ENCODE data around the gene RFLNA. TPM values are rescaled to one million over a fixed set of nuclear protein-coding genes. Genes with fewer than 3 reads are reported as not detected.
"Not testable (repeated sequence)": the region's sequence is repeated elsewhere in the genome, so short reads cannot be mapped to it uniquely, and the experiment has no call there.

RFLNA gene
- total RNA-seq, 1 donor from 2014 or later: 2.6 TPM

DNA sequence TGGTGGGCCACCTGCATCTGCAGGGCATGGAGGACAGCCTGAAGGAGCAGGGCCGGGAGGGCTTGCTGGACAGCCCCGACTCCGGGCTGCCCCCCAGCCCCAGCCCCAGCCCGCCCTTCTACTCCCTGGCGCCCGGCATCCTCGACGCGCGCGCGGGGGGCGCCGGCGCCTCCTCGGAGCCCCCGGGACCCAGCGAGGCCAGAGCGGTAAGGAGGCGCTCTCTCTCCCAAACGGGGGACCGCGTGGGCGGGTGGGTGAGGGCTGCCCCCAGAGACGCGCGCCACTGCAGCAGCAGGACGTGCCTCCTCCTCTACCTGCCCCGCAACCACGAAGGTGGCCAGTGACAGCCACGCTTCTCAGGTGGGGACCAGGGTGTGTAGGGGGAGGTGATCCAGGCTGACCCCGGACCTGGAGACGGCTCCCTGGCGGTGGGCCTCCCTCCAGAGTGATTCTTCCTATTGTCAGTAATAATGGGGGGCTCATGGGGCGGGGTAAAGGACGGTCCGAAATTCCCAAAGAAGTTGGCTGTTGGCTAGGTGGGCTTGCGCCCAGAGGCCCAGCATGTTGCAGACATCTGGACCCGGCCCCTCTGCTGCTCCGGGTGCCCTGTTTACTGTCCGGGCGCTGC lies 652 bp downstream of the RFLNA start:
- Histone ChIP-seq H3K4me3 (ENCODE audit: low read length in 3 of 3) (peak overlapping the region in 2 of 3 donors; percentile 57 to 73), H3K27me3 (ENCODE audit: control insufficient read depth in 3 of 3, insufficient read depth in 3 of 3, low read length in 3 of 3) (peaks cover 0 to 15% (median 4%) of the 10 kb centered on the region in 3 donors), H3K36me3 (ENCODE audit: control insufficient read depth in 3 of 3, insufficient read depth in 3 of 3, low read length in 3 of 3) (no peaks in the 10 kb centered on the region), H3K9ac (ENCODE audit: low read depth in 1 of 3, low read length in 3 of 3) (peak overlapping the region; percentile 14 to 65 (median 64)), H3K27ac (ENCODE audit: low read depth, low read length) (no peak overlapping the region), H3K9me3 (ENCODE audit: control insufficient read depth in 3 of 3, low read length in 3 of 3) (no peaks in the 10 kb centered on the region), H3K4me1 (ENCODE audit: control insufficient read depth in 3 of 3, insufficient read depth in 3 of 3, low read length in 3 of 3) (peaks cover 14 to 24% (median 22%) of the 10 kb centered on the region in 3 donors)

DNA sequence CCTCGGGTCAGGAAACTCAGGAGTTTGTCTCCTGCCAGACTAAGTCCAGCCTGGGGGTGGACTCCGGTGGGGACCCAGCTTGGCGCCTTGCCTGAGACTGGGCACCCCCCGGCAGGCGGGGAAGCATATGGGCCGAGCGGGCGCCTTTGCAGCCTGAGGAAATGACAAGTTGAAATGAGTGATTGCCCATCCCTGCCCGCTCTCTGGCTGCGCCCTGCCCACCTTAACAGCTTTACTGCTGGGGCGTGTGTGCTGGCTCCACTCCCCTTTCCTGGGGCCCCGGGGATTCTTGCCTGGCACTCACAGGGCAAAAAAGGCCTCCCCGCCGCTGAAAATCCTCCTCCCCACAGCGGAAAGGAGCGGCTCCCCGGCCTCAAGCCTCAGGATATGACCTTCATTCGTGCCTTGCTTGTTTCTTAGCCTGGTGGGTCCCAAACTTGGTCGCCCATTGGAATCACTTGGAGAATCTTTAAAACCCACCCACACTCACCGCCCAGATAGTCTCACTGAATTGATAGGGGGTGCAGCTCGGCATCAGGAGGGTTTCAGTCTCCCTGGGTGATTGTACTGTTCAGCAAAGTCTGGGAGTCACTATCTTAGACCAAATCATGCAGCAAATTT lies 1.5 kb downstream of the RFLNA start:
- Histone ChIP-seq H3K36me3 (ENCODE audit: control insufficient read depth in 3 of 3, insufficient read depth in 3 of 3, low read length in 3 of 3) (no peaks in the 10 kb centered on the region), H3K4me3 (ENCODE audit: low read length in 3 of 3) (peak overlapping the region in 1 of 3 donors; percentile 6), H3K27ac (ENCODE audit: low read depth, low read length) (no peak overlapping the region), H3K27me3 (ENCODE audit: control insufficient read depth in 3 of 3, insufficient read depth in 3 of 3, low read length in 3 of 3) (peaks cover 0 to 15% (median 4%) of the 10 kb centered on the region in 3 donors), H3K9ac (ENCODE audit: low read depth in 1 of 3, low read length in 3 of 3) (peak overlapping the region in 1 of 3 donors; percentile 54), H3K9me3 (ENCODE audit: control insufficient read depth in 3 of 3, low read length in 3 of 3) (no peaks in the 10 kb centered on the region), H3K4me1 (ENCODE audit: control insufficient read depth in 3 of 3, insufficient read depth in 3 of 3, low read length in 3 of 3) (peaks cover 14 to 21% (median 20%) of the 10 kb centered on the region in 3 donors)

DNA sequence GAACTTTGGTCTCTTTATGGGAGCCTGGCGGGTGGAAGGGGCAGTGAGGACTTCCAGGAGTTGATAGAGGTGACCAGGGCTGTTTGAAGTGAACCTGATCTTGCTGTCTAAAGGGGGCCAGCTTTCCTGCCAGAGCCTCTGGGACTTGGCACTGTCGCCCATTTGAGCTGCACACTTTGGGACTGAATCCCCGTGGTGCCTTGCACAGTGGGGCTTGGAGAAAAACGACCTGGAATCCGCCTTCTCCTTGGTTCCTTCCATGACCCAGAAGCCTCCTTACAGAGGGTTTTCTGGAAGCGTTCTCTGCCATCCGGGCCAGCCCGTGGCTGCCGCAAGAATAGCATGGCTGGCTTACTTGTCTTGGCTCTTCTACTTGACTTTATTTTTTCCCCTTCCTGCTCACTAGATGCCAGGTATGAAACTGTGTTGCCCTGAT lies 2.0 kb downstream of the RFLNA start:
- H3K27me3 ChIP-seq (ENCODE audit: control insufficient read depth in 3 of 3, insufficient read depth in 3 of 3, low read length in 3 of 3): peaks cover 0 to 15% (median 4%) of the 10 kb centered on the region in 3 donors
- peak overlapping the region in 1 of 3 donors; percentile 29 for H3K4me3 ChIP-seq (ENCODE audit: low read length in 3 of 3)
- no peaks in the 10 kb centered on the region for H3K9me3 ChIP-seq (ENCODE audit: control insufficient read depth in 3 of 3, low read length in 3 of 3)
- H3K4me1 ChIP-seq (ENCODE audit: control insufficient read depth in 3 of 3, insufficient read depth in 3 of 3, low read length in 3 of 3): peaks cover 14 to 21% (median 20%) of the 10 kb centered on the region in 3 donors
- no peaks in the 10 kb centered on the region for H3K36me3 ChIP-seq (ENCODE audit: control insufficient read depth in 3 of 3, insufficient read depth in 3 of 3, low read length in 3 of 3)
- H3K9ac ChIP-seq (ENCODE audit: low read depth in 1 of 3, low read length in 3 of 3): peak overlapping the region in 1 of 3 donors; percentile 54
- H3K27ac ChIP-seq (ENCODE audit: low read depth, low read length): no peak overlapping the region

DNA sequence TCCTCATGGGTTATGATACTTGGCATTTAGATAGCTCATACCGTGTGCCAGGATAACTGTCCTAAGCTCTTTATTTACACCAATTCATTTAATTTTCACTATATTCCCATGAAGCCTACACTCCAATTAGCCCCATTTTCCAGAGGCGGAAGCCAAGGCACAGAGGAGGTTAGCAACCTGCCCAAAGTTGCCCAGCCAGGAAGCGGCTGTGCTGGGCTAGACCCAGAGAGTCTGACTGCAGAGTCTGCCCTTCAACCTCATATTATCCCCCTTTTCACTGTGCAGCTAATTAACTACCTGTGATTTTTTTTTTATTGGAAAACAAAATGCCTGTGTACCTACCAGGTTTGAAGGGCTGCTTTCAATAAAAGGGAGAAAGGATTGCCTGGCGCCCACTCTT lies 2.5 kb downstream of the RFLNA start:
- no peak overlapping the region for H3K4me3 ChIP-seq (ENCODE audit: low read length in 3 of 3)
- peaks cover 14 to 21% (median 20%) of the 10 kb centered on the region in 3 donors for H3K4me1 ChIP-seq (ENCODE audit: control insufficient read depth in 3 of 3, insufficient read depth in 3 of 3, low read length in 3 of 3)
- H3K36me3 ChIP-seq (ENCODE audit: control insufficient read depth in 3 of 3, insufficient read depth in 3 of 3, low read length in 3 of 3): no peaks in the 10 kb centered on the region
- peak overlapping the region in 1 of 3 donors; percentile 54 for H3K9ac ChIP-seq (ENCODE audit: low read depth in 1 of 3, low read length in 3 of 3)
- no peak overlapping the region for H3K27ac ChIP-seq (ENCODE audit: low read depth, low read length)
- no peaks in the 10 kb centered on the region for H3K9me3 ChIP-seq (ENCODE audit: control insufficient read depth in 3 of 3, low read length in 3 of 3)
- H3K27me3 ChIP-seq (ENCODE audit: control insufficient read depth in 3 of 3, insufficient read depth in 3 of 3, low read length in 3 of 3): peaks cover 0 to 15% (median 4%) of the 10 kb centered on the region in 3 donors

DNA sequence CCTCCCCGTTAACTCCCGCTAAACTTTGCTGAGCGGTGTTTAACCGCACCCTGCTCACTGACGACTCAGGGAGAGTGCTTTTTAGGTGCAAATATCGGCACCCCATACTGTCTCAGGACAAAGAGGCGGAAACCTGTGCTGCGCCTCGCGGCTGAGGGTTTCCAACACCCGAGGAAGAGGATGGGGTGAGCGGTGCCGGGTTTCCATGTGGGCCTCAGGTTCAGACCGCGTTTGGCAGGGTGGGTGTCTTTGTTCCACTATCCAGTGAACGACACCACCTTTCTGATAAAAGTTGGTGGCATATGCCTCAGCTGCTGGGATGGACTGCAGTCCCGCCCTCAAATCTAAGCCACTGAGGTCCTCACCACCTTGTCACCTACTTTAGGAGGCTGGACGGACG lies 3.0 kb downstream of the RFLNA start:
- no peaks in the 10 kb centered on the region for H3K36me3 ChIP-seq (ENCODE audit: control insufficient read depth in 3 of 3, insufficient read depth in 3 of 3, low read length in 3 of 3)
- H3K4me3 ChIP-seq (ENCODE audit: low read length in 3 of 3): no peak overlapping the region
- H3K27me3 ChIP-seq (ENCODE audit: control insufficient read depth in 3 of 3, insufficient read depth in 3 of 3, low read length in 3 of 3): peaks cover 0 to 15% (median 4%) of the 10 kb centered on the region in 3 donors
- no peak overlapping the region for H3K9ac ChIP-seq (ENCODE audit: low read depth in 1 of 3, low read length in 3 of 3)
- no peaks in the 10 kb centered on the region for H3K9me3 ChIP-seq (ENCODE audit: control insufficient read depth in 3 of 3, low read length in 3 of 3)
- peaks cover 14 to 21% (median 20%) of the 10 kb centered on the region in 3 donors for H3K4me1 ChIP-seq (ENCODE audit: control insufficient read depth in 3 of 3, insufficient read depth in 3 of 3, low read length in 3 of 3)
- no peak overlapping the region for H3K27ac ChIP-seq (ENCODE audit: low read depth, low read length)

DNA sequence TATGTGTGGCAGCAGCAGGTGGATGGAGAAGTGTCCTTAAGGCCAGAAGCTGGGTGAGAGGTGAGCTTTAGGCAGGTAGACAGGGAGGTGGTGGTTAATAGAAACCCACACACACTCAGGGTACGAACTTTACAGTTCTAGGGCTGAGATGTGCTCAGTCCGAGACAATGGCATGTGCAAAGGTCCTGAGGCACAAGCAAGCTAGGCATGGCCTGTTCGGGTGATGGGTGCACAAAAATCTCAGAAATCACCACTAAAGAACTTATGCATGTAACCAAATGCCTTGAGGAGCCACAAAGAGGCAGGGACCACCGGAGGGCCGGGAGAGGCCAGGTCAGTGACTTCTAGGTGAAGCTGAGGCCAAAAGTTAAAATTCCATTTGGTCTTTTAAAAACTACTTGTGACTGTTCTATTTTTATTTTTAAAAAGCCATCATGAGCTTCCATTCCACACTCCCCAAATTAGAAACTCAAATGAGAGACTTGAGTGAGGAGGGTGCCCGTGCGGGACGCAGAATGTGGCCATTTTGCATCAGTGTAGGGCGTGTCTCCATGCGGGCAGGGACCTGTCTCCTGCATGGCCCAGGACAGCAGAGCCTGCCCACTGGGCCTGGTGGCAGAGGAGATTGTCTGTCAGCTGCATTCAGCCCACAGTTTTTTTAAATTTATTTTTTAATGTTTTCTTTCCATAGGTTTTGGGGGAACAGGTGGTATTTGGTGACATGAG lies 4.0 kb downstream of the RFLNA start:
- Histone ChIP-seq H3K27me3 (ENCODE audit: control insufficient read depth in 3 of 3, insufficient read depth in 3 of 3, low read length in 3 of 3) (peaks cover 0 to 15% (median 4%) of the 10 kb centered on the region in 3 donors), H3K4me3 (ENCODE audit: low read length in 3 of 3) (no peak overlapping the region)

DNA sequence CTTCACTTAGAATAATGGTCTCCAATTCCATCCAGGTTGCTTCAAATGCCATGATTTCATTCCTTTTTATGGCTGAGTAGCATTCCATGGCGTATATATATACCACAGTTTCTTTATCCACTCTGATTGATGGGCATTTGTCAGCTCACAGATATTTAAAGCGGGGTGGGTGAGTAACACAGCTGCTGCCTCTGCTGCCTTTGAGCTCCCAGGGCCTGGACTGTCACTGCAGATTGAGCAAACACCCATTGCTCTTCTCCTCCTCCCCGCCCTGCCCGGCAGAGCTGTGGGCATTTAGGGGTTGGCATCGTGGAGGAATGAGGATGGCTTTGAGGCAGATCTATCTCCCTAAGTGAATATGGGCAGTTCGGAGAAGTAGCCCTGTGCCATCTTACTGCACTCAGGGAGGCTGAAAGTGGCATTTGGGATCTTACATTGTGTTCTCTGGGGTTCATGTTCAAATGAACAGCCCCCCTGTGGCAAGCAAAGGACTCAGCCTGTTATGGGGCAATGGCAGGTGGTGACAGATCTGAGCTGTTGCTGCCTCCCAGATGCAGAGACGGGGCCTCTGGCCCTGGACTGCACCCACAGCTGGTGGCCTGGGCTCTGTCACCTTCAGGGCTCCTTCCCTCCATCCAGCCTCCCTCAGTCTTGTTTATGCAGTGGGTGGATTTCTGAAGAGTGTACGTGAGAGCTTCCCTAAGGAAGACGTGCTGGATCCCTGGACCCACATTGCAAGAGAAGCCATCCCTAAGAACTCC lies 4.9 kb downstream of the RFLNA start:
- Histone ChIP-seq H3K27ac (ENCODE audit: low read depth, low read length) (no peak overlapping the region), H3K36me3 (ENCODE audit: control insufficient read depth in 3 of 3, insufficient read depth in 3 of 3, low read length in 3 of 3) (no peaks in the 10 kb centered on the region), H3K27me3 (ENCODE audit: control insufficient read depth in 3 of 3, insufficient read depth in 3 of 3, low read length in 3 of 3) (peaks cover 0 to 15% (median 4%) of the 10 kb centered on the region in 3 donors), H3K4me3 (ENCODE audit: low read length in 3 of 3) (no peak overlapping the region), H3K9me3 (ENCODE audit: control insufficient read depth in 3 of 3, low read length in 3 of 3) (no peaks in the 10 kb centered on the region), H3K4me1 (ENCODE audit: control insufficient read depth in 3 of 3, insufficient read depth in 3 of 3, low read length in 3 of 3) (peaks cover 11 to 19% (median 18%) of the 10 kb centered on the region in 3 donors), H3K9ac (ENCODE audit: low read depth in 1 of 3, low read length in 3 of 3) (no peak overlapping the region)

More for the DNA sequence above, 4.0 kb downstream of the RFLNA start:
- H3K27ac ChIP-seq (ENCODE audit: low read depth, low read length): no peak overlapping the region
- no peak overlapping the region for H3K9ac ChIP-seq (ENCODE audit: low read depth in 1 of 3, low read length in 3 of 3)
- H3K9me3 ChIP-seq (ENCODE audit: control insufficient read depth in 3 of 3, low read length in 3 of 3): no peaks in the 10 kb centered on the region
- peaks cover 14 to 21% (median 20%) of the 10 kb centered on the region in 3 donors for H3K4me1 ChIP-seq (ENCODE audit: control insufficient read depth in 3 of 3, insufficient read depth in 3 of 3, low read length in 3 of 3)
- no peaks in the 10 kb centered on the region for H3K36me3 ChIP-seq (ENCODE audit: control insufficient read depth in 3 of 3, insufficient read depth in 3 of 3, low read length in 3 of 3)

DNA sequence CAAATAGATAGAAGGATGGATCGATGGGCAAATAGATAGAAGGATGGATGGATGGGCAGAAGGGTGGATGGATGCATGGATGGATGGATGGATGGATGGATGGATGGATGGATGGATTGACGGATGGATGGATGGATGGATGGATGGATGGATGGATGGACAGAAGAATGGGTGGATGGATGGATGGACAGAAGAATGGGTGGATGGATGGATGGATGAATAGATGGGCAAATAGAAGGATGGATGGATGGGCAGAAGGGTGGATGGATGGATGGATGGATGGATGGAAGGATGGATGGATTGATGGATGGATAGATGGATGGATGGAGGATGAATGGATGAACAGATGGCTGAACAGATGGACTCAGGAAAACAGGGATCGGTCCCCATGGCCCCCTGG lies 5.8 kb downstream of the RFLNA start:
- not testable (repeated sequence) for H3K36me3 ChIP-seq (ENCODE audit: control insufficient read depth in 3 of 3, insufficient read depth in 3 of 3, low read length in 3 of 3); H3K4me3 ChIP-seq (ENCODE audit: low read length in 3 of 3); H3K9me3 ChIP-seq (ENCODE audit: control insufficient read depth in 3 of 3, low read length in 3 of 3); H3K27ac ChIP-seq (ENCODE audit: low read depth, low read length); H3K9ac ChIP-seq (ENCODE audit: low read depth in 1 of 3, low read length in 3 of 3)
- Histone ChIP-seq H3K4me1 (ENCODE audit: control insufficient read depth in 3 of 3, insufficient read depth in 3 of 3, low read length in 3 of 3) (peaks cover 10 to 16% (median 15%) of the 10 kb centered on the region in 3 donors), H3K27me3 (ENCODE audit: control insufficient read depth in 3 of 3, insufficient read depth in 3 of 3, low read length in 3 of 3) (peaks cover 0 to 13% (median 4%) of the 10 kb centered on the region in 3 donors)

DNA sequence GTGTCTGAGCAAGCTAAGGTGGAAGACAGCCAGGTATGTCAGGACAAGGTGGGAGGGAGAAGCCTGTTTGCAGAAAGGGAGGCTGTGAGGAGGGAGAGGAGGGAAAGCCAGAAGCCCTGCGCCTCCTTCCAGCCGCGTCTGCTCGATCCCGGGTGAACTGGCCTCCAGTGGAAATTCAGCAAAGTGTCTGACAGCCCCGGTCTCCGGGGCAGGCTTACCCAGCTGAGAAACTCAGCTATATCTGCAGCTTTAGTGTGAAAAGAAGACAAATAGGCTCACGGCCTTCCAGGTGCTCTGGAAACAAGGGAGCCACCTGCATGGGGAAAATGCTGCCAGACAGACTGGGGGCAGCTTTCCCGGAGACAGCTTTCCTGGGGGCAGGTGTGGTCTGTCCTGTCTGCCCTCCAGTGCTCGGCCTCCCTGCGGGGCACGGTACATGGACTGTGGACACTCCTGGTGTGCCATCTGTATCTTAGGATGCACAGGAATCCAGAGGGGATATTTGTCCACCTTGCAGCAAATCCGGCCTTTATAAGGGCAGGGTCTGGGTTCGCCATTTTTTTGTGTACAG lies 6.3 kb downstream of the RFLNA start:
- peaks cover 0 to 11% (median 4%) of the 10 kb centered on the region in 3 donors for H3K27me3 ChIP-seq (ENCODE audit: control insufficient read depth in 3 of 3, insufficient read depth in 3 of 3, low read length in 3 of 3)
- no peak overlapping the region for H3K9ac ChIP-seq (ENCODE audit: low read depth in 1 of 3, low read length in 3 of 3)
- H3K36me3 ChIP-seq (ENCODE audit: control insufficient read depth in 3 of 3, insufficient read depth in 3 of 3, low read length in 3 of 3): no peaks in the 10 kb centered on the region
- no peak overlapping the region for H3K27ac ChIP-seq (ENCODE audit: low read depth, low read length)
- H3K4me3 ChIP-seq (ENCODE audit: low read length in 3 of 3): no peak overlapping the region
- H3K9me3 ChIP-seq (ENCODE audit: control insufficient read depth in 3 of 3, low read length in 3 of 3): no peaks in the 10 kb centered on the region
- peaks cover 8 to 13% (median 13%) of the 10 kb centered on the region in 3 donors for H3K4me1 ChIP-seq (ENCODE audit: control insufficient read depth in 3 of 3, insufficient read depth in 3 of 3, low read length in 3 of 3)

All from skeletal muscle tissue (tissue), 4 donors.